HCT116 (cell line): ENCODE results near the gene CTNNA2. TPM values are rescaled to one million over a fixed set of nuclear protein-coding genes. Genes with fewer than 3 reads are reported as not detected.

Source experiments
- ATAC-seq: fragments of 200-7000 bp; cut with Tn5 transposase; 2 replicates; pipeline ENCODE4 v1.9.1; 2020; ENCODE audit warnings: mild to moderate bottlenecking, moderate library complexity
- BruUV-seq: library from RNA; stranded (reverse); fragments of 400-500 nt; replicated peaks from 2 replicates; lab custom pipeline; 2021; lab: Mats Ljungman, UMichigan
- CTCF ChIA-PET: fragments of 300-600 bp; sonication (Branson Sonifier 250); formaldehyde crosslinking; loops from one replicate; lab custom pipeline; 2021; ENCODE audit warnings: antibody characterized with exemption; lab: Charles Lee
- POLR2A ChIA-PET: fragments of 300-600, 350-600 bp; sonication (Branson Sonifier 250); formaldehyde crosslinking; loops from one replicate; lab custom pipeline; 2021; ENCODE audit warnings: antibody characterized with exemption; lab: Charles Lee
- RAD21 ChIA-PET, 2 experiments: fragments of 300-600 bp; sonication (Branson Sonifier 250); formaldehyde crosslinking; loops; one replicate each; lab custom pipeline; 2023; ENCODE audit warnings: low total read pairs in 2 of 2; ENCODE audit not compliant: uncharacterized antibody in 2 of 2, unreplicated experiment in 2 of 2, low non-redundant PET in 1 of 2; lab: Charles Lee
- DNase-seq: peaks from one replicate; pipeline ENCODE4 v3.0.0-alpha.2; 2010; ENCODE audit warnings: low read depth, low spot score
- H2AFZ ChIP-seq: fragments of 200-600 bp; shearing (Covaris generic), sonication (generic); 2 replicates; pipeline ENCODE4 v1.6.1; 2017; ENCODE audit warnings: low read depth, mixed run types, mixed read lengths, antibody characterized with exemption, low read length; ENCODE audit not compliant: poor library complexity, severe bottlenecking
- H3K27ac ChIP-seq: 2 replicates; pipeline ENCODE4 v1.5.1; 2012; ENCODE audit warnings: low read depth, low read length
- H3K27me3 ChIP-seq: fragments of 200-600 bp; sonication (generic); 2 replicates; pipeline ENCODE4 v1.6.1; 2016; ENCODE audit warnings: mixed run types, low read length, mixed read lengths; ENCODE audit not compliant: insufficient read depth
- H3K36me3 ChIP-seq, 2 experiments: fragments of 200-500 bp in 1 of 2; fragments of 200-600 bp in 1 of 2; sonication (Bioruptor generic) in 1 of 2; sonication (generic) in 1 of 2; 2 replicates each; pipeline versions ENCODE4 v1.5.1 to v1.6.1; 2014 to 2016; ENCODE audit warnings: low read length in 2 of 2, inconsistent platforms in 1 of 2, mixed read lengths in 1 of 2, mixed run types in 1 of 2; ENCODE audit not compliant: insufficient read depth in 2 of 2, control insufficient read depth in 1 of 2
- H3K4me1 ChIP-seq, 2 experiments: fragments of 200-600 bp in 1 of 2; sonication (generic) in 1 of 2; 2 replicates each; pipeline versions ENCODE4 v1.5.1 to v1.6.1; 2012 to 2017; ENCODE audit warnings: low read length in 2 of 2, inconsistent platforms in 1 of 2, mild to moderate bottlenecking in 1 of 2, mixed read lengths in 1 of 2, mixed run types in 1 of 2, moderate library complexity in 1 of 2; ENCODE audit not compliant: insufficient read depth in 2 of 2, control insufficient read depth in 1 of 2
- H3K4me2 ChIP-seq: fragments of 200-600 bp; sonication (generic); 2 replicates; pipeline ENCODE4 v1.6.1; 2017; ENCODE audit warnings: mixed run types, low read length, mixed read lengths
- H3K4me3 ChIP-seq, 2 experiments: fragments of 200-600 bp in 1 of 2; sonication (generic) in 1 of 2; replicated peaks in 1 of 2; 2 replicates each; pipeline ENCODE4 v1.5.1; 2011 to 2016; ENCODE audit warnings: low read length in 2 of 2, control low read depth in 1 of 2, low read depth in 1 of 2, mild to moderate bottlenecking in 1 of 2, mixed read lengths in 1 of 2, mixed run types in 1 of 2
- H3K79me2 ChIP-seq: fragments of 200-600 bp; sonication (generic); 2 replicates; pipeline ENCODE4 v1.6.1; 2017; ENCODE audit warnings: mild to moderate bottlenecking, mixed run types, low read length, moderate library complexity, mixed read lengths; ENCODE audit not compliant: insufficient read depth
- H3K9ac ChIP-seq: fragments of 200-600 bp; sonication (generic); 2 replicates; pipeline ENCODE4 v1.6.1; 2016; ENCODE audit warnings: low read length, mixed read lengths
- H3K9me2 ChIP-seq: fragments of 200-600 bp; sonication (generic), shearing (Covaris generic); 2 replicates; pipeline ENCODE4 v1.6.1; 2017; ENCODE audit warnings: mixed run types, mild to moderate bottlenecking, moderate library complexity; ENCODE audit not compliant: insufficient read depth
- H3K9me3 ChIP-seq, 2 experiments: fragments of 200-500 bp in 1 of 2; fragments of 200-600 bp in 1 of 2; sonication (Bioruptor generic) in 1 of 2; sonication (generic) in 1 of 2; 2 replicates each; pipeline ENCODE4 v1.6.1; 2014 to 2017; ENCODE audit warnings: low read length in 2 of 2, mixed read lengths in 2 of 2, inconsistent platforms in 1 of 2, low read depth in 1 of 2, mild to moderate bottlenecking in 1 of 2, mixed run types in 1 of 2, moderate library complexity in 1 of 2; ENCODE audit not compliant: control insufficient read depth in 1 of 2, insufficient read depth in 1 of 2
- H4K20me1 ChIP-seq: fragments of 200-600 bp; sonication (generic), shearing (Covaris generic); 2 replicates; pipeline ENCODE4 v1.6.1; 2017; ENCODE audit warnings: mixed run types, mild to moderate bottlenecking, moderate library complexity; ENCODE audit not compliant: insufficient read depth
- CEBPB ChIP-seq: IDR thresholded peaks from 2 replicates; pipeline ENCODE4 v1.6.1; 2012; ENCODE audit warnings: low read depth
- EZH2 ChIP-seq: fragments of 200-600 bp; sonication (generic); IDR thresholded peaks from 2 replicates; pipeline ENCODE4 v1.6.1; 2017; ENCODE audit warnings: antibody characterized with exemption, mixed run types
- EZH2phosphoT487 ChIP-seq: fragments of 200-600 bp; IDR thresholded peaks from 2 replicates; pipeline ENCODE4 v1.6.1; 2018; ENCODE audit warnings: antibody characterized with exemption, borderline replicate concordance
- JUND ChIP-seq: IDR thresholded peaks from 2 replicates; pipeline ENCODE4 v1.6.1; 2012
- SP1 ChIP-seq: IDR thresholded peaks from 2 replicates; pipeline ENCODE4 v1.6.1; 2012; ENCODE audit warnings: low read depth
- SRF ChIP-seq: IDR thresholded peaks from 2 replicates; pipeline ENCODE4 v1.6.1; 2012; ENCODE audit warnings: low read depth
- intact Hi-C: fragments of 100-400 bp; cut with micrococcal nuclease; formaldehyde crosslinking; loops from 2 replicates; pipeline ENCODE4 v1.10.0; 2022
- total RNA-seq: library from RNA; stranded (reverse); gene quantifications from one replicate; pipeline ENCODE4 v1.2.1, GENCODE V29; 2021; ENCODE audit not compliant: unreplicated experiment
- TF ChIP-seq, protein P1 (sequence below): IDR thresholded peaks from 2 replicates; pipeline ENCODE4 v1.6.1; 2012
- TF ChIP-seq, protein P2 (sequence below): IDR thresholded peaks from 2 replicates; pipeline ENCODE4 v1.6.1; 2012; ENCODE audit warnings: low read depth

CTNNA2 gene
- total RNA-seq, 1 experiment from 2014 or later = not detected

DNA sequence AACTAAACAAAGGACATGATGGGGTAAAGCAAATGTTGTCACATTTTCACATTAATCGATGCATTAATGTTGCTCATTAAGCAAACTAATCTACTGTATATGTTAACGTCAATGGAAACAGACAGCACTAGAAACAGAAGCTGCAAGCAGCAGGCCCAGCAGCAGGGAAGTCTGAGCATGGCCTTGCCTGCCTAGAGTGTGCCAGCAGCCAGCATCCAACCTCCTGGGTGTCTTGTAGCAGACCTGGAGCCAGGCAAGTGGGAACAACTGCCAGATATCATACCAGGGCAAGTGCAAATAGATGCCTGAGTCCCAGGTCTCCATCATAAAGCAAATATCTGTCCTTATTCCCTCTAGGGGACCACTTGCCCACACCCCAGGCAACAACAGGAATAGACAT, 472.7 kb downstream of the CTNNA2 start:
- RAD21 ChIA-PET = no interaction called here
- intact Hi-C loops = no loop called here
- Histone ChIP-seq H3K79me2 (no peaks in the 10 kb centered on the region), H4K20me1 (no peaks in the 10 kb centered on the region), H3K9me2 (no peaks in the 10 kb centered on the region)
- TF ChIP-seq EZH2 = no peak
- no peak for TF ChIP-seq SP1
- no peak for TF ChIP-seq JUND
- TF ChIP-seq, protein P1, sequence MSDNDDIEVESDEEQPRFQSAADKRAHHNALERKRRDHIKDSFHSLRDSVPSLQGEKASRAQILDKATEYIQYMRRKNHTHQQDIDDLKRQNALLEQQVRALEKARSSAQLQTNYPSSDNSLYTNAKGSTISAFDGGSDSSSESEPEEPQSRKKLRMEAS = no peak
- no peak for TF ChIP-seq EZH2phosphoT487
- TF ChIP-seq CEBPB = no peak
- TF ChIP-seq SRF = no peak
- TF ChIP-seq, all 23 proteins: peak for 0
- Histone ChIP-seq H2AFZ (no peak overlapping the region), H3K27me3 (no peaks in the 10 kb centered on the region), H3K4me2 (no peak overlapping the region), H3K9ac (no peak overlapping the region), H3K4me3 (no peak overlapping the region), H3K36me3 (no peaks in the 10 kb centered on the region), H3K9me3 (peaks cover 4 to 12% of the 10 kb centered on the region in 2 experiments; a peak in 2 of 4 replicates), H3K27ac (no peak overlapping the region), H3K4me1 (no peaks in the 10 kb centered on the region)
- no peak for ATAC-seq
- ChIA-PET CTCF (no interaction called here), POLR2A (no interaction called here)
- DNase-seq = no peak
- BruUV-seq = no TSS peak

DNA sequence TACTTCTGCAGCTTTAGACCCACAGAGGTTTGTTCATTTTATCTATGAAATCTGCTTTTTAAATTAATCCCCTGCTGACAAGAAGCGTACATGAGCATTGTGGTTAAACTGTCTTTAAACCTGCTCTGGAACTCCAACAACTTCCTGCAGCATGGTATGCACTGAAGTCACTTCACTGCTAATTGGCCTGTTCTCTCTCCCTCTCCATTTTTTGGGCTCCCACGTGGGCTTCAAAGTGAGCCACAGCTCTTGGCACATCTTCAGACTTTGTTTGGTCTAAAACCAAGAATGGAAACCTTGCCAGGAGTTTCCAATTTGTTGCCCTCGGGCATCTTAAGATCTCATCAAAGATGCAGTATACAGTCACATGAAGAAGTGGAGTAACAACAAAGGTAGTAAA, 480.3 kb downstream of the CTNNA2 start:
- RAD21 ChIA-PET = no interaction called here

More for the DNA sequence above, 480.3 kb downstream of the CTNNA2 start:
- ChIA-PET POLR2A (no interaction called here), CTCF (no interaction called here)
- Histone ChIP-seq H3K27me3 (no peaks in the 10 kb centered on the region), H4K20me1 (no peaks in the 10 kb centered on the region), H3K36me3 (no peaks in the 10 kb centered on the region), H3K4me3 (no peak overlapping the region), H2AFZ (no peak overlapping the region), H3K79me2 (no peaks in the 10 kb centered on the region), H3K27ac (no peak overlapping the region), H3K4me2 (no peak overlapping the region), H3K4me1 (no peaks in the 10 kb centered on the region), H3K9ac (no peak overlapping the region), H3K9me3 (peaks cover 3 to 4% of the 10 kb centered on the region in 2 experiments; a peak in 2 of 4 replicates), H3K9me2 (no peaks in the 10 kb centered on the region)
- DNase-seq = no peak
- intact Hi-C loops = no loop called here
- BruUV-seq = no TSS peak
- TF ChIP-seq, protein P2, sequence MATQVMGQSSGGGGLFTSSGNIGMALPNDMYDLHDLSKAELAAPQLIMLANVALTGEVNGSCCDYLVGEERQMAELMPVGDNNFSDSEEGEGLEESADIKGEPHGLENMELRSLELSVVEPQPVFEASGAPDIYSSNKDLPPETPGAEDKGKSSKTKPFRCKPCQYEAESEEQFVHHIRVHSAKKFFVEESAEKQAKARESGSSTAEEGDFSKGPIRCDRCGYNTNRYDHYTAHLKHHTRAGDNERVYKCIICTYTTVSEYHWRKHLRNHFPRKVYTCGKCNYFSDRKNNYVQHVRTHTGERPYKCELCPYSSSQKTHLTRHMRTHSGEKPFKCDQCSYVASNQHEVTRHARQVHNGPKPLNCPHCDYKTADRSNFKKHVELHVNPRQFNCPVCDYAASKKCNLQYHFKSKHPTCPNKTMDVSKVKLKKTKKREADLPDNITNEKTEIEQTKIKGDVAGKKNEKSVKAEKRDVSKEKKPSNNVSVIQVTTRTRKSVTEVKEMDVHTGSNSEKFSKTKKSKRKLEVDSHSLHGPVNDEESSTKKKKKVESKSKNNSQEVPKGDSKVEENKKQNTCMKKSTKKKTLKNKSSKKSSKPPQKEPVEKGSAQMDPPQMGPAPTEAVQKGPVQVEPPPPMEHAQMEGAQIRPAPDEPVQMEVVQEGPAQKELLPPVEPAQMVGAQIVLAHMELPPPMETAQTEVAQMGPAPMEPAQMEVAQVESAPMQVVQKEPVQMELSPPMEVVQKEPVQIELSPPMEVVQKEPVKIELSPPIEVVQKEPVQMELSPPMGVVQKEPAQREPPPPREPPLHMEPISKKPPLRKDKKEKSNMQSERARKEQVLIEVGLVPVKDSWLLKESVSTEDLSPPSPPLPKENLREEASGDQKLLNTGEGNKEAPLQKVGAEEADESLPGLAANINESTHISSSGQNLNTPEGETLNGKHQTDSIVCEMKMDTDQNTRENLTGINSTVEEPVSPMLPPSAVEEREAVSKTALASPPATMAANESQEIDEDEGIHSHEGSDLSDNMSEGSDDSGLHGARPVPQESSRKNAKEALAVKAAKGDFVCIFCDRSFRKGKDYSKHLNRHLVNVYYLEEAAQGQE = no peak
- no peak for ATAC-seq
